ENCODE results near the gene DTYMK. TPM values are rescaled to one million over a fixed set of nuclear protein-coding genes. Genes with fewer than 3 reads are reported as not detected.

The DTYMK gene
- total and polyA plus RNA-seq, 2 experiments from 2014 or later, result 20.7 to 55.5 TPM

- TF ChIP-seq EZH2 (IDR thresholded peaks at IDR 0.05; ENCODE audit: borderline replicate concordance) (no peak), CTCF (IDR thresholded peaks at IDR 0.05; ENCODE audit: poor library complexity) (no peak), EZH2phosphoT487 (IDR thresholded peaks at IDR 0.05; ENCODE audit: low read depth, severe bottlenecking, unreplicated experiment) (no peak)
- H3K27me3 ChIP-seq, result no peaks in the 10 kb centered on the region
- H3K4me2 ChIP-seq, result no peak overlapping the region
- 97% methylated on average over 15 of the region's 15 CpGs for WGBS (ENCODE audit: low lambda C conversion rate, missing lambda C conversion rate)
- no peak overlapping the region for H3K27ac ChIP-seq
- no peak for DNase-seq (ENCODE audit: low spot score)
- no peaks in the 10 kb centered on the region for H3K9me2 ChIP-seq (replicated peaks; ENCODE audit: insufficient read depth)
- H3K36me3 ChIP-seq (replicated peaks; ENCODE audit: insufficient read depth, low read depth), result no peaks in the 10 kb centered on the region
- H2AFZ ChIP-seq, result no peak overlapping the region
- H3K4me3 ChIP-seq, result no peak overlapping the region
- no peaks in the 10 kb centered on the region for H3K4me1 ChIP-seq (ENCODE audit: insufficient read depth)
- H3K9me3 ChIP-seq (ENCODE audit: low read depth), result no peaks in the 10 kb centered on the region
- H3K79me2 ChIP-seq, result no peaks in the 10 kb centered on the region
- no peaks in the 10 kb centered on the region for H4K20me1 ChIP-seq (ENCODE audit: insufficient read depth, poor library complexity, severe bottlenecking)
Observed at GRCh38 chr2:241720560-241720959, 33.9 kb upstream of the DTYMK start.

GRCh38 chr2:241720099-241720498, 33.5 kb upstream of the DTYMK start:
- no peaks in the 10 kb centered on the region for H4K20me1 ChIP-seq (ENCODE audit: insufficient read depth, poor library complexity, severe bottlenecking)
- no peaks in the 10 kb centered on the region for H3K27me3 ChIP-seq
- H3K27ac ChIP-seq, result no peak overlapping the region
- H3K9me2 ChIP-seq (replicated peaks; ENCODE audit: insufficient read depth), result no peaks in the 10 kb centered on the region
- H3K4me1 ChIP-seq (ENCODE audit: insufficient read depth), result no peaks in the 10 kb centered on the region
- DNase-seq (ENCODE audit: low spot score), result no peak
- no peak overlapping the region for H2AFZ ChIP-seq
- H3K36me3 ChIP-seq (replicated peaks; ENCODE audit: insufficient read depth, low read depth), result no peaks in the 10 kb centered on the region
- no peak for TF ChIP-seq CTCF (IDR thresholded peaks at IDR 0.05; ENCODE audit: poor library complexity)
- TF ChIP-seq EZH2phosphoT487 (IDR thresholded peaks at IDR 0.05; ENCODE audit: low read depth, severe bottlenecking, unreplicated experiment), result no peak
- TF ChIP-seq EZH2 (IDR thresholded peaks at IDR 0.05; ENCODE audit: borderline replicate concordance), result no peak
- no peaks in the 10 kb centered on the region for H3K79me2 ChIP-seq
- H3K4me2 ChIP-seq, result no peak overlapping the region
- WGBS (ENCODE audit: low lambda C conversion rate, missing lambda C conversion rate), result 99% methylated on average over 19 of the region's 19 CpGs
- no peak overlapping the region for H3K4me3 ChIP-seq
- no peaks in the 10 kb centered on the region for H3K9me3 ChIP-seq (ENCODE audit: low read depth)

- Histone ChIP-seq H3K4me1 (ENCODE audit: insufficient read depth) (no peaks in the 10 kb centered on the region), H4K20me1 (ENCODE audit: insufficient read depth, poor library complexity, severe bottlenecking) (no peaks in the 10 kb centered on the region), H3K4me2 (no peak overlapping the region), H3K4me3 (no peak overlapping the region), H3K9me3 (ENCODE audit: low read depth) (no peaks in the 10 kb centered on the region), H3K79me2 (no peaks in the 10 kb centered on the region), H3K27me3 (no peaks in the 10 kb centered on the region), H3K27ac (no peak overlapping the region), H3K9me2 (replicated peaks; ENCODE audit: insufficient read depth) (no peaks in the 10 kb centered on the region), H2AFZ (no peak overlapping the region), H3K36me3 (replicated peaks; ENCODE audit: insufficient read depth, low read depth) (no peaks in the 10 kb centered on the region)
- TF ChIP-seq EZH2 (IDR thresholded peaks at IDR 0.05; ENCODE audit: borderline replicate concordance) (no peak), EZH2phosphoT487 (IDR thresholded peaks at IDR 0.05; ENCODE audit: low read depth, severe bottlenecking, unreplicated experiment) (no peak), CTCF (IDR thresholded peaks at IDR 0.05; ENCODE audit: poor library complexity) (no peak)
- no peak for DNase-seq (ENCODE audit: low spot score)
- 96% methylated on average over 15 of the region's 16 CpGs for WGBS (ENCODE audit: low lambda C conversion rate, missing lambda C conversion rate)
Observed at GRCh38 chr2:241719093-241719492, 32.5 kb upstream of the DTYMK start.

- Histone ChIP-seq H2AFZ (no peak overlapping the region), H3K9me3 (ENCODE audit: low read depth) (no peaks in the 10 kb centered on the region), H3K79me2 (peaks cover 18% of the 10 kb centered on the region), H4K20me1 (ENCODE audit: insufficient read depth, poor library complexity, severe bottlenecking) (peaks cover 4% of the 10 kb centered on the region), H3K4me1 (ENCODE audit: insufficient read depth) (no peaks in the 10 kb centered on the region), H3K4me2 (no peak overlapping the region), H3K4me3 (no peak overlapping the region), H3K27ac (no peak overlapping the region), H3K9me2 (replicated peaks; ENCODE audit: insufficient read depth) (no peaks in the 10 kb centered on the region), H3K36me3 (replicated peaks; ENCODE audit: insufficient read depth, low read depth) (peaks cover 7% of the 10 kb centered on the region), H3K27me3 (no peaks in the 10 kb centered on the region)
- DNase-seq (ENCODE audit: low spot score), result no peak
- TF ChIP-seq EZH2 (IDR thresholded peaks at IDR 0.05; ENCODE audit: borderline replicate concordance) (no peak), CTCF (IDR thresholded peaks at IDR 0.05; ENCODE audit: poor library complexity) (no peak), EZH2phosphoT487 (IDR thresholded peaks at IDR 0.05; ENCODE audit: low read depth, severe bottlenecking, unreplicated experiment) (no peak)
- 84% methylated on average over 10 of the region's 10 CpGs for WGBS (ENCODE audit: low lambda C conversion rate, missing lambda C conversion rate)
Observed at GRCh38 chr2:241708879-241709278, 22.3 kb upstream of the DTYMK start.

Data from hepatocyte (in vitro differentiated cells).